NCI-H2081 (cell line): ENCODE results near the gene VSTM2B.
"Not testable (repeated sequence)": the region's sequence is repeated elsewhere in the genome, so short reads cannot be mapped to it uniquely, and the experiment has no call there.

Source experiments
- DNase-seq, 2 experiments: peaks; one replicate each; lab custom pipeline; 2025; lab: John Stamatoyannopoulos, UW

VSTM2B gene

DNA sequence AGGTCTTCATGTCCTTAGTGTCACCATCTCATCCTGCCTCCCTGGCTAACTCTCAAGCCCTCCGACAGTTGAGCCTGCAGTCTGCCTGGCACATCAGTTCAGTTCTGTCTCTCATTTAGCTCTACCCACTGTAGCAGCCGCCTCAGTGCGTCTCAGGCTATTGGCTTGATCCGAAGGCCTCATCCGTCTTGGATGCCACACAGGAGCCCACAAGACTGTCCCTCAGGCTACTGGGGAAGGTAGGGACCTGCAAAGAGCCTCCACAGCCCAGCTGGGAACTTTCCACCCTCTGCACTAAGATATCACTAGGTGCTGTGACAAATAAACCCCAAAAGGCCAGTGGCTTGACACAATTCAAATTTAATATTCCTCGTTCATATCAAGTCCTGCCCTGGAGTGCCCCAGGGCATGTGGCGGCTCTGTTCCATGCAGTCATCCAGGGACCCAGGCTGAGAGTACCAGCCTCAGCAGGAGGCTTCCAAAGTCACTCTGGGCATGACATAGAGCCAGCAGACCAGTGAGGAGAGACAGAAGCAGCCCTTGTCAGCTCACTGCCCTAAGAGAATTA lies 5.7 kb downstream of the VSTM2B start:
- DNase-seq, result no peak

DNA sequence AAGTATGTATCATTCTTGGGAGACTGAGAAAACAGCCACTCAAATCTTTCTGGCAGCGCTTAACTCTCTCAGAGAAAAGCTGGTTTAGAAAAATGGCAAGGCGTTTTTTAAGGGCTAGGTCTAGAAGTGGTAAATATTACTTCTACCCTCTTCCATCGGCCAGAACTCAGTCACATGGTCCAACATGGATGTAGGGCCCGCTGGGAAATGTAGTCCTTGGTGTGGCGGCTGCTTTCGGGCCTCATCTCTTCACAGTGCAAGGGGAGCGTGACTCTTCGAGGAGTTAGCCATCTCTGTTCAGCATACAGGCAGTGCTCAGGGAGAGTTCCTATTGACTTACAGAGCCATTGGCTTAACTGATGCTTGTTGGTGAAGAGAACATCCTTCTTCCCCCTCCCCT lies 6.3 kb downstream of the VSTM2B start:
- no peak for DNase-seq

GRCh38 chr19:29532956-29533355 lies 7.2 kb downstream of the VSTM2B start:
- no peak for DNase-seq

DNA sequence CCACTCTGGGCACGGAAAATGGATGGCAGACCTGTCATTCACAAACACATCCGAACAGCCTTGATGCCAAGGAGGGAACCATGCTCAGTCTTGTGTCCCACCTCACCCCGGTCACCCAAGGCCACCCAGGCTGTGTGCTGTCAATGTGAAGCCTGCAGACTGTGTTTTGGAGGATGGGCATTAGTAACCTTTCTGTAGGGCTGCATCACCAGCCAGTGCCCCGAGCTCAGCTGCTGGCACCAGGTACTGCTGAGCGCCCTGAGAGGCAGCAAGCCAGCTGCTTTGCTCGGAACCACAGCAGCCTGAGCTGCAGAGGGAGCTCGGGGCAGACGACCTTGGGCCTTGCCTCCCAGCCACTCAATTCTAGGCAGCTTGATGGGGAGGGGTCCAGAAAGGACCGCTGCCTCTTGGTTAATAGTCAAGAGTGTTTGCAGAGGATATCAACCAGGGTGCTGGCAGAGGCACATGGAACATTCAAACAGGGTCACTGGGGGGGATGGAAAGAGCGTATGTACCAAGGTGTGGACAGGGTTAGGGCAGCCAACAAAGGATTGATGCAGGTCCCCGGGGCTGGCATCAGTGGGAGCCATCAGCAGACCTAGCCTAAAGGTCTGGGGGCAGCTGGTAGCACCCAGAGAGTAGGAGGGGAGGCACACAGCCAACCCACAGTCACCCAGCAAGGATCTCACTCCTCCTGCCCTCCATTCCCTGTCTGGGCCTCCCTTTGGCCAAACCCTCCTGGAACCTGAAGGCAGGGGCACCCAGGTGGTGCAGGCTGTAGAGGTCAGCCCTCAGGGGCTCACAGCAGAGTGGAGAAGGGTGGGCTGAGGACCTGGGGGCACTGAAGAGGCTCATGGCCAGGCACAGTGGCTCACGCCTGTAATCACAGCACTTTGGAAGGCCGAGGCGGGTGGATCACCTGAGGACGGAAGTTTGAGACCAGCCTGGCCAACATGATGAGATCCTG lies 8.1 kb downstream of the VSTM2B start:
- no peak for DNase-seq

DNA sequence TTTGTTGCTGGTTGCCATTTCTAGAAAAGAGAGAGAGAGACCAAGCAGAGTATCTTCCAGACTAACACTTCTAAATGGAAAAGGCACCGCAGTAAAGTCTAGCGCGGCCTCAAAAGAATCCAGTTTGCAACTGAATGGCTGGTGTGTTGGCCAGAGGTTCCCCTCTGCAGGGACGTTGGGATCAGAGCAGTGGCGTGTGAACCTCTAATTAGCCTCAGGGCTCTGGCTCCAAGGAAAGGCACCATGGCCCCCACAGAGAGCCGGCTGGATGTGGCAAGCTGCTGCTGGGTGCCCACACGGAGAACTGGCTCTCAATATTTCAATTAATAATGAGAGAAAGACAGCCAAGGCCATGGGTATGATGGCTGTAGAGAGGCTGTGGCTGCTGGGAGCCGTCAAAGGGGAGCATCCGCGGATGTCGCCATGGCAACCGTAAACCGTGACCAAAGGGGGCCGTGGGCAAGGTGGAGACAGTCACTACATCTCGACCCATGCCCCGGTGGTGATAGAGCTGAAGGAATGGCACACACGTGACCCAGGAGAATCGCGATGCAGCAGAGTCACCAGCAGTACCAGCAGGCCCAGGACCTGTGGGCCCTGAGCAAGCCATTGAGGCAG lies 9.5 kb downstream of the VSTM2B start:
- DNase-seq, result no peak

- DNase-seq, result no peak
Measured at GRCh38 chr19:29535984-29536508, 10.3 kb downstream of the VSTM2B start.

DNA sequence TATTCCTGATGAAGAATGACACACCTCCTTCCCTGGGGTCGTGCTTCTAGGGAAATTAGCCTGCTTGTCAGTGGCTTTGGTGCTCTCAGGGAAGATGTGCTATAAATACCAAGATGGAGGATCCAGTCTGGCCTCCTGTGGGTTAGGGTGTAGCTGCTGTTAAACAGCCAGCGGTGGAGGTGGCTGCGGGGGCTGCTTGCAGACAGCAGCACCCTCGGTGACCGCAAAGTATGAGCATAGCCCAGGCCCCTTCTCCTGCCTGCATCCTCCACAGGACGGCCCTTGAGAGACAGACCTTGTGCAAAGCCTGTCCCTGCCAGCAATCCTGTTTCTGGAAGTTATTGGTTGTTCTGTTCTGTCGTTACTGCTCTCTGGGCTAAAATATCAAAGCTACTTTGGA lies 11.4 kb downstream of the VSTM2B start:
- no peak for DNase-seq

DNA sequence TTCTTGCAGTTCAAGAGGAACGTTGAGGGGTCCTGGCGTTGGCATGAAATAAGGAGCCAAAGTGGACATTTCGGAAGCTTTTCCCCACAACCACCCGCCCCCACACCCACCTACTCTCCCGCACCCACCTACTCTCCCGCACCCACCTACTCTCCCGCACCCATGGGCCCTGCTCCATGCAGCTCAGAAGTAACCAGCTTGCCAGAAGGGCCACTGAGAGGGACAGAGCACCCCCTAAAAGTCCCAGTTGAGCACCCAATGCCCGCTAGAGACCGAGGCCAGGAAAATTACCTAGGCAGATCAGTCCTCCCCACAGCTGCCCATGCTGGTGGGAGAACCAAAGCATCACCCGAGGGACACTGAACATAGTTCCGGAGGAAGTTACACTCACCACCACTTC lies 11.8 kb downstream of the VSTM2B start:
- no peak for DNase-seq

GRCh38 chr19:29538146-29538545 lies 12.4 kb downstream of the VSTM2B start:
- no peak for DNase-seq

- no peak for DNase-seq
Measured at GRCh38 chr19:29538651-29539050, 12.9 kb downstream of the VSTM2B start.

DNA sequence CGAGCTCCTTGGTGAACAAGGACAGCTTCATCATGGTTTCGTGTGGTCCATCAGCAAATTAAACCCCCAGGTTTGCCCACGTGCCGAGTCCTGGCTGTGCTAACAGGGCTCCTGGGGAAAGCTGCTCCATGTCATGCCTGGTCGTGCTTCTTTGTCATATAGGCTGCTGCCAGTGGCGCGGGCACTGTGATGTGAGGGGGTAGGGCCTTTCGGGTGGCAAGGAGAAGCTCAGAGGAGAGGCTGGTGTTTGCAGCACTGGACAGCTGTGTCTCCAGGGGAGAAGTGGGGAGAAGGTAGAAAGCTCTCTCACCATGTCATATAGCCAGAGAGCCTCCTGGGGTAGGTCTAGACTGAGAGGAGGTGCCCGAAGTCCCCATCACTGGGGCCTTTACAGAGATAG lies 13.3 kb downstream of the VSTM2B start:
- DNase-seq, result no peak

DNA sequence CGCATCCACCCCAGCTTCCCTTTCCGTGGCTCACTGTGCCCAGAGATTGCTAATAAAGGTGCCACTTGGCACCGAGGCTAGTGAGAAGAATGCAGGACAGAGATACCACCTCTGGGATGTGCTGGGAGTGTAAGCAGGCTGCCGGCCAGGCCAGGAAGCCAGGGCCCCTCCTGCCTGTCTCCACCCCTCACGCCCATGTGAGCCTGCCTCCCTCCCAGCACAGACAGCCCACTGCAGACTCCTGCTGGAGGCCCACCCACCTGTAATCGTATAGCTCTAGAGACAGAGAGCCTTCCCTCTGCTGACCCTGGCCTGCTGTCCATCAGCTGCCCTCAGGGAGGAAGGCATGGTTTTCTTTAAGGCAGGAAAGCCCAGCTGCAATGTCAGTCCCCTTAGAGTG lies 13.9 kb downstream of the VSTM2B start:
- no peak for DNase-seq

- no peak for DNase-seq
Measured at GRCh38 chr19:29540114-29540513, 14.3 kb downstream of the VSTM2B start.

- DNase-seq, result no peak
Measured at GRCh38 chr19:29541473-29542253, 15.9 kb downstream of the VSTM2B start.

GRCh38 chr19:29542327-29542726 lies 16.5 kb downstream of the VSTM2B start:
- no peak for DNase-seq

DNA sequence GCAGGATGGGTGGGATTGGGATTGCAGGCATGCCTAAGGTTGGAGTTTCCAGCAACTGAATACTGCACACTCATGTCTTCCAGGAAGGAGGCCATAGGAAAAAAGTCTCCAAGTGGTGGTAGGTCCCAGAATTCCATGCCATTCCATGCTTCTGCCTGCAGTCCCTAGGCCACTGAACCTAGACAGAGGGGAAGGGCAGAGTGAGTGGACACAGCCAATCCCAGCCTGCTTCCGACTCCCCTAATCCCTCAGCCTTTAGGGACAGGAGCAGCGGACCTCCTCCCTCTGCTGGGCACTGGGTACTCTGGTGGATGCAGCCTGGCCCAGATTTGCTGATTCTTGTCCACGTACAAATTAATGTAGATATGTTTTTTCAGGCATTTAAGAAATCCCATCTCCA lies 17.0 kb downstream of the VSTM2B start:
- no peak for DNase-seq

DNA sequence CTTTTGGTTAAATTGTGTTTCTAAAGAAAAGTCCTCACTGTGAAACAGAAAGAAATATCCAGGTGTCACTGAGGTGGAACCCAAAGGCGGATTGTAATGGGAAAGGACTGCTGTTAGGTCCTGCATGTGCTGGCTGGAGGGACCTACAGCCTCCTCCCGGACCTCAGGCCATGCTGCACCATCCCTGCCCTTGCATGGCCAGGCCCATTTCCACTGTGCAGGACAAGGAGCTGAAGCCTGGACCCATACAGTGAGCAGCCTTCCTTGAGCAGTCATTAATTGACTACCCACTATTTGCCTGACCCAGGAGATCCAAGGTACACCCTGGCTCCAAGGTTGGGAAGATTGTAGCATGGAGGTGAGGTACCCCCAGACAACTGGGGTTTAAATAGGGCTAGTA lies 17.6 kb downstream of the VSTM2B start:
- no peak for DNase-seq

DNA sequence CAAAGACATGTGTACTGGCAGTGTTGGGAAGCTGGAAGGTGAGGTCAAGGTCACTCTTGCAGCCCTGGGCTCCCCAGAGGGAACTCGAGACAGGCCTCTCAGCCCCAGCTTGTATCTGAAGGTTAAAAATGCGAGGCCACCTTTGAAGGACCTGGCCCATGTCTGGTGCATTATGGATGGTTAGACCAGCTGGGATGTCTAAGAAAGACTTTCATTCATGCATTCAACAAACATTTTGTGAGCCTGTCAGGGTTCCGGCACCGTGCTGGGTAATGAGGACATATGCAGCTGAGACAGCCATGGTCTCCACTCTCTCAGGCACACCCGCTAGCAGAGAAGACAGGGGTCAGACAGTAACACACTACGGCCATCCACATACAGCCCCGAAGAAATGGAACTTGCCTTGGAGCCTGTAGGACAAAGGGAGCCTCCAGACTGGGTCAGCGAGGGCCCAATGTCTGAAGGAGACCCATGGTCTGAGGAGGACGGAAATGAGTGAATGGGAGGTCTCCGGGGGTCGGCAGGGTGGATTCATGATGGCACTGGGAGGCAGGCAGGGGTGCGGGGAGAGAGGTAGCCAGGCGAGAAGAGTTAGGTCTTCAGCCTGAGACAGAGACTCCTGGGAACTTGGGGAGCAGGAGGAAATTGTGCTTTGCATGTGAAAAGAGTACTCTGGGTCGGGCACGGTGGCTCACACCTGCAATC lies 19.0 kb downstream of the VSTM2B start:
- no peak for DNase-seq

DNA sequence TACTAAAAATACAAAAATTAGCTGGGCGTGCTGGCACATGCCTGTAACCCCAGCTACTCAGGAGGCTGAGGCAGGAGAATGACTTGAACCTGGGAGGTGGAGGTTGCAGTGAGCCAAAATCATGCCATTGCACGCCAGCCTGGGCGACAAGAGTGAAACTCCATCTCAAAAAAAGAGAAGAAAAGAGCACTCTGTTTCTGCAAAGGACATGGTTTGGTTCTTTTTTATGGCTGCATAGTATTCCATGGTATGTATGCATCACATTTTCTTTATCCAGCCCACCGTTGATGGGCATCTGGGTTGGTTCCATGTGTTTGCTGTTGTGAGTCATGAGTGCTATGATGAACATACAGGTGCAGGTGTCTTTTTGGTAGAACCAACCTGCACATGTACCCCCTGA lies 19.7 kb downstream of the VSTM2B start:
- not testable (repeated sequence) for DNase-seq

- DNase-seq, result no peak
Measured at GRCh38 chr19:29545866-29546582, 20.2 kb downstream of the VSTM2B start.
